Hematopoietic multipotent progenitor cell treated with erythropoietin and hydrocortisone succinate and interleukin-3 and kit ligand, for 6 days (in vitro differentiated cells): ENCODE data around the gene PPIL1.

ENCODE experiments used
- DNase-seq: peaks from one replicate; pipeline ENCODE4 v3.0.0-alpha.2; 2015

PPIL1 gene

DNA sequence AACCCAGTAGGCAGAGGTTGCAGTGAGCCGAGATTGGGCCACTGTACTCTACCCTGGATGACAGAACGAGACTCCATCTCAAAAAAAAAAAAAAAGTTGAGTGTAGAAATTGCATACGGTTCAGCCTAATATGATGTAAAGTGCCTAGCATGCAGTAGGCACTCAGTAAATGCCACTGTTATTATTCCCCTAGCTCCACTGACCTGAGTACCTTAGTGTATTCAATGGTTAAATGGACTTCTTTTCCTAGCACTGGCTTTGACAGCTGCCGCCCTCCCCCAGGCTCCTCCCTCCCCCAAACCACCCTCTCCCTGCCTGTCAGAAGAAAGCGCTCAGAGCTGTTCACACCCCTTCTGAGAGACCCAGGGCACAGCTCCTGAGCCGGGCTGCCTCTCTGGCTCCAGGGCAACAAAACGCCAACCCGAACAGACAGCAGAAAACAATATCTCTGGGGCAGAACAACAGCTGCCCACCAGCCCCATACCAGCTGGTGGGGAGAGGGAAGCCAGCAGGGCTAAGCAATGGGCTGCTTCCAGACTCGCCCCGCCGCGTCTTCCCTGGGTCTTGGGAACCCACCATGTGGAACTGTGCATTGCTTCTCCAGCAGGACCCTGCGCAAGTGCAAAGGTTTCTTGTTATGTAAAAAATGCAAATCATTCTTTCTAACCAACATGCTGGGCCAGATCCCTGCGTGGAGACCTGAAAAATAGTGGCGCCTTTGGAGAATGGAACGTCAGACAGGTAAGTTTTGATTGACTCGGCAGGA, 39.8 kb downstream of the PPIL1 start:
- no peak for DNase-seq

GRCh38 chr6:36833182-36833789, 41.3 kb downstream of the PPIL1 start:
- no peak for DNase-seq

GRCh38 chr6:36832313-36832712, 42.3 kb downstream of the PPIL1 start:
- no peak for DNase-seq

GRCh38 chr6:36830577-36830976, 44.0 kb downstream of the PPIL1 start:
- DNase-seq: no peak

- no peak for DNase-seq
Observed at GRCh38 chr6:36829919-36830544, 44.6 kb downstream of the PPIL1 start.

GRCh38 chr6:36827261-36828079, 47.1 kb downstream of the PPIL1 start:
- DNase-seq: peak; percentile 38

DNA sequence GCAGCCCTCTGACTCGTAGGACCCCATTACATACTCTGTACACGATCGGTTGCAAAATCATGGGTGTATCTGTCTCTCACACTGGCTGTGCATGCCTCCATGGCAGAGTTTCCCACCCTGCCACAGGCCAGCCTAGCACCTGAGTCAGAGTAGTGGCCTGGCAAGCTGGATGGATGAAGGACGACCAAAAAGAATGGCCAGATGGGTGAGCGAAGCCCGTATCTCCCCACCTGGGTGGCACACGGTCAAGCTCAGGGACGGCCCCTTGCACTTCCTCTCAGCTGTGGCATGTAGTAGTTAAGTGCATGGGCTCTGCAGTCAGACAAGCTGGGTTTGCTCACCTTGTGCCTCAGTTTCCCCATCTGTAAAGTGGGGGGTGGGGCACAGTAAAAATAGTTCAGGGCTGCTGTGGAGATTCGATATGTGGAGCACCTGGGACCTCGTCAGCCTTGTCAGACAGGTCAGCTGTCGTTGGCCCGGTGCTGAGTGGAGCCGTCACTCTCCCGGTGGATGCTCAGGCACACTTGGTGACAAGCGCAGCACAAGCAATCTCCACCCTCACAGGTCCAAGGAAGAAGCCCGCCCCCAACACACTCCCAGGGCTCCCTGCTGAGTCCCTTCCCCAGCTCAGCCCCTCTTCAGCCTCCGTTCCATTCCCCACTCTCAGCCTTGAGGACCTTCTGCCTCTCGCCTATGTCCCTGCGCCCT, 47.9 kb downstream of the PPIL1 start:
- DNase-seq: no peak

- no peak for DNase-seq
Observed at GRCh38 chr6:36825994-36826393, 48.6 kb downstream of the PPIL1 start.

GRCh38 chr6:36825452-36825851, 49.2 kb downstream of the PPIL1 start:
- no peak for DNase-seq

DNA sequence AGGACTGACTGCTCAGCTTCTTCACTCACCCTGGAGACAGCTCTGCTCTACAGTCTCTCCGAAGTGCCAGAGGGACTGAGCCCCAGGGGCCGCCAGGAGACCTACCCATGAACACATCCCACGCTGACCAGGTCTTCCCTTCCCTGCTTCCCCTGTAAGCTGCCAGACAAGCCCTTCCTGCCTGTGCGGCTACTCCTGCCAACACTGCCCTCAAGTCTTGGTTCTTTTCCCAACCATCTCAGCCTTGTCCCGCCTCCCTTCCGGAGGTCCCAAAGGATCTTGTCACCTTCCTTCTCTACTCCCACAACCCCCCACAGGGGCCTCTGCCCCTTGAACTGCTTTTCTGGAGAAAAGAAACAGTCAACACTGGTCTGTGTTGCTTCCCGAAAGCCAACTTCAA, 50.4 kb downstream of the PPIL1 start:
- DNase-seq: no peak

GRCh38 chr6:36823421-36824096, 51.0 kb downstream of the PPIL1 start:
- no peak for DNase-seq

- no peak for DNase-seq
Observed at GRCh38 chr6:36822506-36823269, 51.9 kb downstream of the PPIL1 start.

- no peak for DNase-seq
Observed at GRCh38 chr6:36821581-36822335, 52.8 kb downstream of the PPIL1 start.

- DNase-seq: no peak
Observed at GRCh38 chr6:36820700-36821580, 53.7 kb downstream of the PPIL1 start.

GRCh38 chr6:36818756-36819155, 55.8 kb downstream of the PPIL1 start:
- no peak for DNase-seq

GRCh38 chr6:36817847-36818246, 56.8 kb downstream of the PPIL1 start:
- DNase-seq: no peak

DNA sequence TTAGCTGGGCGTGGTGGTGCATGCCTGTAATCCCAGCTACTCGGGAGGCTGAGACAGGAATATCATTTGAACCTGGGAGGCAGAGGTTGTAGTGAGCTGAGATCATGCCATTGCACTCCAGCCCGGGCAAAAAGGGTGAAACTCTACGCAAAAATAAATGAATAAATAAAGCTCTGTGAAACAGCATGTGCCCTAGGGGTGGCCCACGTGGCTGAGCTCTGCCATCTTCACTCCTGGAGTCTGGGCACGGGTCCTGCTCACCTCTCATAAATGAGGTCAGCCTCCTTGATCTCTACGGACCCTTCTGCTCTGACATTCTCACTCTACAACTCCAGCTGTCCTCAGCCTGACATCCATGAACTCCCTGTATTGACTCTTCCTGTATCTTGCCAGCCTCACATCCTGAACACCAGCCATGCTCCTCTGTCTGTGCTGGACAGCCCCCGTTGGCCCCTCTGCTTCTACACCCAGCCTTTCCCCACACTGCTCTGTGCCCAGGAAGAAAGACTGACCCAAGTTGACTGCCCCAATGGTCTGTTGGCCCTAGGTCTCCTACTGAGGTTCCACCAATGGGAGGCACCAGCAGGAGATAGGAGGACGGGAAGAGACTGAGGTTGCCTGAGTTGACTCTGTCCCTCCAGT, 57.3 kb downstream of the PPIL1 start:
- no peak for DNase-seq

DNA sequence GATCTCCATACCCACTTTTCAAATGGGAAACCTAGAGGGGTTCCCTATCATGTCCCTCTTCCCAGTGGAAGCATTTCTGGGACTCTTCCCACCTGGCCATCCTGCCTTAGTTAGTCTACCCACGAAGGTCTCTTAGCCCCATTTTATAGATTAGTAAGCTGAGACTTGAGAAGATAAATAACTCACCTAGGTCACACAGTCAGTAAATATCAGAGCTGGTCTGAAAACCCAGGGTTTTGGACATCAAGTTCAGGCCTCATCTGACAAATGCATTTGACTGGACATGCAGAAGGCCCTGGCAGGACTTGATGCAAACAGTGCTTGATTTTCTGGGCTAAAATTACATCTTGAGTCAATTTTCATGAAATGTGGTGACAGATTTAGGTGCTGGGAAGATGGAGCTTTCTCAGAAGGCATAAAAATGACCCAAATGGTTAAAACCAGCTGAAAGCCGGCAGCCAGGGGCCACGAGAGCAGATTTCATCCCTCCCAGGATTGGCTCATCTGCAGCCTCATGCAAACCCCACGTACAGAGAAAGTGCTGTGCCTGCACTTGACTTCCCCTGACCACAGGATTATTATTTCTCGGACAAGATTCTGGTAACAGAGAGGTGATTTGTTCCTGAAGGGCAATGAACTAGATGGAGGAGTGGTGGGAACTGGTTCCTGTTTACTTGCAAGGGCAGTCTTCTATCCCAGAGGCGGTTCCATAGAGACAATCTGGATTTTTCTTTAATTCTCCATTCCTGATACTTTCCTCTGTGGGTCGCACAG, 58.5 kb downstream of the PPIL1 start:
- no peak for DNase-seq
